Hippocampal formation (tissue), 2 donors: ENCODE data around the gene PSME3IP1.
"Not testable (repeated sequence)": the region's sequence is repeated elsewhere in the genome, so short reads cannot be mapped to it uniquely, and the experiment has no call there.

Source experiments
- DNase-seq, 2 donors: peaks; one replicate each; lab custom pipeline; 2025; lab: John Stamatoyannopoulos, UW

Gene PSME3IP1

DNA sequence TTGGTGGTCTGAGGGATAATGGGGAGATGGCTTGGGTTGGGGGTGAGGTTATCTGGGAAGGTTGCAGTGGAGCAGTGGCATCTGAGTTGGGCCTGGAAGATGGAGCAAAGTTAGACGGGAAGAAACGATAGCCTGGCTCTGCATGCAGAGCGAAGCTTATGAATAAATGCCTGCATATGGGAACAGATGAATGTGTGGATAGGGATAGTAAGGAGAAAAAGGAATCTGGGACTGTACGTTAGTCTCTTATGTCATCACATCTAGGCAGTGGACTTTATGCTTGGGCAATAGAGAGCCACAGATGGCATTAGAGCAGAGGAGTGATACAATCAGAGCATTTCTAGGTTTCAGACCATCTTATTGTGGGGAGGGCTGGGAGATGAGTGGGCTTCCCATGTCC, 60.5 kb downstream of the PSME3IP1 start:
- no peak for DNase-seq

GRCh38 chr16:57123974-57124674, 61.7 kb downstream of the PSME3IP1 start:
- DNase-seq: no peak

GRCh38 chr16:57123216-57123973, 62.4 kb downstream of the PSME3IP1 start:
- no peak for DNase-seq

DNA sequence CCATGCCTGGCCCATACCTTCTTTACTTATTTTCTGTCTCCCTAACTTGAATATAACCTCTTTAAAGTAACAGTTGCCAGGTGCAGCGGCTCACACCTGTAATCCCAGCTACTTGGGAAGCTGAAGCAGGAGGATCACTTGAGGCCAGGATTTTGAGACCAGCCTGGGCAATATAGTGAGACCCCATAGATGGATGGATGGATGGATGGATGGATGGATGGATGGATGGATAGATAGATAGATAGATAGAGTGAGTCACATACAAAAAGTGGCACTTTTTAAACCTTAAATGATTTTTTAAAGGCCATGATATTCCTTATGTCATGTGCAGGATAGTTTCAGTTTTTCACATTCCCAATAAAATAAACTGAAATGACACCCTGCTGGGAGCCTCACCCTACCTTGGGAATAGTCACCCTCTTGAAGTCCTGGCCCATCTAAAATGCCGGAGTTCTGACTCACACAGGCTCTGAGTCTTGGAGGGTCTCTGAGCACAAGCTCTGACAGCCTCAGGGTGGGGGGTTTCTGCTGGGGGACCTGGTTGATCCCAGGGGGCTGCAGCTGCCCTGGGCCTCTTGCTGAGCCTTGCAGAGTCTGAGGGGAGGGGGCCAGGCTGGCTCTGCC, 67.3 kb downstream of the PSME3IP1 start:
- DNase-seq: no peak

DNA sequence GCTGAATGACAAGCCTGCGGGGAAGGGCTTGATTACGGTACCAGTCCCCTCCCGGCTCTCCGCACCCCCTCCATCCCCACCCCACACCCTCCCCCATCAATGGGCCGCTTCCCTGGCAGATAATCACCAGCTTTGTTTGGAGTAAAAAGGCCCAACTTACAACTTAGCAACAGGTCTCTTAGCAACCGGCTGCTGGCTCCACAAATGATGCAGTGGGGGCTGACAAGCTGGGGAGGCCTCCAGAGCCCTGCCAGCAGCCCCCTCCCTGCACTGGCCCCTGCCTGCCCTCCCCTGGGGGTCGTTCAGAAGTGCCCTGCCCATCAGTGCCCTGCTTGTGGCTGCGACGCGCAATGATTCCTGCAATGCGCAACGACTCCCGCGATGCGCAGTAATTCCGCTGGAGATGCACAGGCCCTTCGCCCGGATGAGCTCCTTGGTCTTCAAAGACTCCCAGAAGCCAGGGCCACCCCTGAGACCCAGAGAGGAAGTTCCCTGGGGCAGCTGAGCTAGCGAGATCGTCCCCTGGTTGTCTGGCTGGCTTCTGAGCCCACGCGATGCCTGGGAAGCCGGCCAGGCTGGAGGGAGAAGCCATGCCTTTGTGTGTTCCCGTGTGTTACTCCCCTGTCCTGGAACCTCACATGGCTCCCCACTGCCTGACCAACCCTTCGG, 70.2 kb downstream of the PSME3IP1 start:
- peak; percentile 89 to 93 for DNase-seq

GRCh38 chr16:57115168-57115513, 70.7 kb downstream of the PSME3IP1 start:
- DNase-seq: no peak

DNA sequence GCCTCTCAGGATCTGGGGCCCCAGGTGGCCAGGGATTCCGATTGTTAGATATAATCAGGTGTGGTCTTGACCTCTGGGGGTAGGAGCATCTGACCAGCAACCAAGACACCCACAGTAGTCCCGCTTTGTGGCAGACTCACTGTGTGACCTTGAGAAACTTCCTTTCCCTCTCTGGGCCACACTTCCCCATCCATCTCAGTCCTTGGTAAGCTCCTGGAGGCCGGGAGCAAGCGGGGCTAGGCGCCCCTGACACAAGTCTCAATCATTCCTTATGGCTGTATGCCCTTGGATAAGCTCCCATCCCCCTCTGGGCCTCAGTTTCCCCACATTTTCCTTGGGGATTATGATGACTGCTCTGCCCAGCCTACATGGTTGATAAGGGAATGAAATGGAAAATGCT, 72.2 kb downstream of the PSME3IP1 start:
- no peak for DNase-seq

GRCh38 chr16:57113042-57113453, 72.8 kb downstream of the PSME3IP1 start:
- no peak for DNase-seq

- no peak for DNase-seq
Observed at GRCh38 chr16:57112403-57113041, 73.3 kb downstream of the PSME3IP1 start.

DNA sequence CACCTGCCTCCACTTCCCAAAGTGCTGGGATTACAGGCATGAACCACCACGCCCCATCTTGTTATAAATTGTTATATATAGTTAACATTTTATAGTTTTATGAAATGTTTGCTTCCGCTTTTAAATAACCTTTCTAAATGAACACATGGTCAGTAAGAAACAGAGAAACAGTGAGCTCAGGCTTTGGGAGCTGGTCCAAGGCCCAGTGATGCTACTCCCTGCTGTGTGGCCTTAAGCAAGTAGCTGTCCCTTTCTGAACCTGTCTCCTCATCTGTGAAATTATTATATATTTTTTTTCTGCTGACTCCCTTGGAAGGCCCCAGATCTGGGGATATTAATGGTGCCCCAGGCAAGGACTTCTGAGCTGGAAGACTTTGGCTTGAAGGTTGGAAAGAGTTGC, 74.4 kb downstream of the PSME3IP1 start:
- no peak for DNase-seq

DNA sequence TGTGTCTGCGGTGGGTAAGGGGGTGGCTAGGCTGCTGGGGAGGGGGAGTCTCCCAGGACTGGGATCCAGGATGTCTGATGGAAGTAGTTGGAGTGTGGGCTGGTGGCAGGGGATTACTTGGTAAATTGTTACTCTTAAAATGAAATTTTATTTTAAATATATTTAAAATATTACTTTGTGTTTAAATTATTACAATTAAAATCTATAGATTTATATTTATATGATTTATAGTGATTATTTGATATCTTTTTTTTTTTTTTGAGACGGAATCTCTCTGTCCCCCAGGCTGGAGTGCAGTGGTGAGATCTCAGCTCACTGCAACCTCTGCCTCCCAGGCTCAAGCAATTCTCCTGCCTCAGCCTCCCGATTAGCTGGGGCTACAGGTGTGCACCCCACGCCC, 74.9 kb downstream of the PSME3IP1 start:
- DNase-seq: no peak

GRCh38 chr16:57109259-57110105, 76.4 kb downstream of the PSME3IP1 start:
- not testable (repeated sequence) for DNase-seq

DNA sequence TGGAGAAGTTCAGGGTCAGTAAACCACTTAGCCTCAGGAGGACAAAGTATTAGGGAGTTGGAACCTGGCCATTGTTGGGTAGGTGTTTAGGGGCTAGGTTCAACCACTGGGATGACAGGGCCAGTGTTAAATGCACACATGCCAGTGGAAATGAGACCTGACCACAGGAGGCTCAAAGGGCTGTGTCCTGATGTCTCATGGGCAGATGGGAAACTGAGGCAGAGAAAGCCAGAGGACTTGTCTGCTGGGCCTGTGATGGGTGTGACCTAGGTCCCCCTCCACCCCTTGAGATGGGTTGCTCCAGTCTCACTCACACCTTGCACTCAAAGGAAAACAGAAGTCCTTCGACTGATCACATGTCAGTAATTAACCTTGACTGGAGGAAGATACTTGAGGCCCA, 77.4 kb downstream of the PSME3IP1 start:
- no peak for DNase-seq

DNA sequence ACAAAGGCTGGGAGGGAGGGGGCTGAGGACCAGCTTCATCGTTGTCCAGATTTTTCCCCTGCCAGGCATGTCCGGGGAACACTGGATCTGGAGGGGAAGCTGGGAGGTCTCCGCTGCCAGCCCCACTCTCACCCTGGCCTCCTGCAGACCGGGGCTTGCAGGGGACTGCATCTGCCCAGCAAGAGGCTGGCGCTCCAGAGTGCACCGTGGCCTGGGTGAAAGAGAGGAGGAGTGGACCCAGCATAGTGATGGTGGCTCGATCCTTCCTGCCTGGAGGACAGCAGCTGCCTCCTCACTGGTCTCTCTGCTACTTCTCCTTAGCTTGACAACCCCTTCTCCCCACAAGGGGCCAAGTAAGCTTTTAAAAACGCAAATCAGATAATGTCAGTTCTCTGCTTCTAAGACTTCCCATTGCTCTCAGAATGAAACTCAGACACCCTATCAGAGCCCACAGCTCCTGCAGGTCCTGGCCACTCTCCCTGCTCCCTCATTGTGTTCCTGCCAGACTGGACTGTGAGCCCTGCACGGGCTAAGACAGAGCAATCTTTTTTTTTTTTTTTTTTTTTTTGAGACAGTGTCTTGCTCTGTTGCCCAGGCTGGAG, 78.4 kb downstream of the PSME3IP1 start:
- DNase-seq: no peak

- no peak for DNase-seq
Observed at GRCh38 chr16:57106767-57107166, 79.1 kb downstream of the PSME3IP1 start.

DNA sequence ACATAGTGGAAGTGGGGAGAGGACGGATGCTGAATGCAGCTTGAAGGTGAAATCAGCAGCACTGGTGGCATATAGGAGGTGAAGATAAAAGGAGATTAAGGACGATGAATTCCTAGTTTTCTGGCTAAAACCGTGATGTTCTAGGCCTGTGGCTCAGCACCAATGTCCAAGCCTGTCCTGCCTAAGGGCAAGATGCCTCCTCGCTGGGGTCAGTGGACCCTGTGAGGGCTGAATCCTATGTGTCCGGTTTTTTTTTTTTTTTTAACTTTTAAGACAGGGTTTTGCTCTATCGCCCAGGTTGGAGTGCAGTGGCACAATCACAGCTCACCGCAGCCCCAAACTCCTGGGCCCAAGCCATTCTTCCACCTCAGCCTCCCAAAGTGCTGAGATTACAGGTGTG, 80.7 kb downstream of the PSME3IP1 start:
- no peak for DNase-seq

DNA sequence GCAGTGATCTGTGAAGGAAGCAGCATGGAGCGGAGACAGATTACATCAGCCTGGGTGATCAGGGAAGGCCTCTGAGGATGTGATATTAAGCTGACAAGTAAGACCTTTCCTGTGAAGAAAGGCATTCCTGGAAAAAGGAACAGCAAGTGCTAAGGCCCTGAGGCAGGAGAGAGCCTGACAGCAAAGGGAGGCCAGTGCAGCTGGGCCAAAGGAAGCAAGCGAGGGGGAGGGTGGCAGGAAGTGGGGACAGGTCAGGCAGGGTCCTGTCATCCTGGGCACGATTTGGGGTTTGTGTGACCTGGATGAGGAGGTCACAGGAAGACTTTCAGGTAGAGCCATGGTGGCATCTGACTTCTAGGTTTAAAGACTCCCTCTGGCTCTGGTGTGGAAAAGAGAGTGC, 81.1 kb downstream of the PSME3IP1 start:
- DNase-seq: no peak

DNA sequence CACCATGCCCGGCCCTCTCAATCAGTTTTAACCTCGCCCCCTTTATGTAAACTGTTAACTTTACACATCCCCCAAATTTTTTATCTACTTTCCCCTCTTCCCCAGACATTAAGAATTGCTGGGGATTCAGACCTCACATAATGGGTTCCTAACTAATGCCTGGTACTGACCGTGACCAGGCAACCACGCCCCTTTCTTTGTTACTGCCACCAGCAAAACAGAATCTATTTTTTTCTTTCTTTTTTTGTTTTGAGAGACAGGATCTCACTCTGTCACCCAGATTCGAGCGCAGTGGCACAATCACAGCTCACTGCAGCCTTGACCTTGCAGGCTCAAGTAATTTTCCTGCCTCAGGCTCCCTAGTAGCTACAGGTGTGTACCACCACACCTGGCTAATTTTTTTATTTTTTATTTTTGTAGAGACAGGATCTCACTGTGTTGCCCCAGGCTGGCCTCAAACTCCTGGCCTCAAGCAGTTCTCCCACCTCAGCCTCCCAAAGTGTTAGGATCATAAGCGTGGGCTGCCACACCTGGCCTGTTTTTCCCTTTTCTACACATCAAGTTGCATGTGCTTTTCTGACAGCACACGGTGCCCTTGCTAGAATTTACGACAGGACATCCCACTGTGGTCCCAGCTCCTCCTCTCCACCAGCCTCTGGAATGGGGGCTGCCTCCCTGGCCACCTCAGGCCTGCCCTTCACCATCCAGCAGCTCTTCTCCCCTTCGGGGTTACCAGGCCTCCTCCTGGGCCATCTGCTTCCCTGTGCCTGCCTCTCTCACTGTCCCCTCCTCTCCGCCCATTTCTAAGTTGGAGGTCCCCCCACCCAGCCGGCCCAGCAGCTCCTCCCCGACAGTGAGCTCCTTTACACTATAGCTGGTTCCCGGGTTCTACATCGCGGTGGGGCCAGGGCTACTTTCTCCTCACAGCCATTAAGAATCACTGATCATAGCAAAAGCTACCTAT, 82.7 kb downstream of the PSME3IP1 start:
- DNase-seq: peak in 1 of 2 donors; percentile 39
